Osteocyte (in vitro differentiated cells): ENCODE measurements around the gene AP3S1. TPM values are rescaled to one million over a fixed set of nuclear protein-coding genes. Genes with fewer than 3 reads are reported as not detected.

Experiments
- DNase-seq: peaks from one replicate; pipeline ENCODE4 v3.0.0; 2021; ENCODE audit warnings: mixed read lengths; ENCODE audit not compliant: unreplicated experiment; ENCODE audit errors: extremely low spot score
- H3K27ac Mint-ChIP-seq: one replicate; pipeline ENCODE4 v1.8.0; 2021; ENCODE audit warnings: mild to moderate bottlenecking, mixed read lengths; ENCODE audit not compliant: unreplicated experiment
- H3K27me3 Mint-ChIP-seq: one replicate; pipeline ENCODE4 v1.8.0; 2021; ENCODE audit warnings: mixed read lengths; ENCODE audit not compliant: unreplicated experiment
- H3K36me3 Mint-ChIP-seq: one replicate; pipeline ENCODE4 v1.8.0; 2021; ENCODE audit warnings: mixed read lengths; ENCODE audit not compliant: unreplicated experiment
- H3K4me1 Mint-ChIP-seq: one replicate; pipeline ENCODE4 v1.8.0; 2021; ENCODE audit warnings: mixed read lengths; ENCODE audit not compliant: unreplicated experiment
- H3K4me3 Mint-ChIP-seq: one replicate; pipeline ENCODE4 v1.8.0; 2021; ENCODE audit warnings: mild to moderate bottlenecking, moderate library complexity, mixed read lengths; ENCODE audit not compliant: unreplicated experiment
- H3K9me3 Mint-ChIP-seq: one replicate; pipeline ENCODE4 v1.8.0; 2021; ENCODE audit warnings: mixed read lengths; ENCODE audit not compliant: unreplicated experiment
- total RNA-seq: library from RNA; stranded (reverse); gene quantifications from 2 replicates; pipeline ENCODE4 v1.2.1, GENCODE V29; 2021
- TF ChIP-seq, protein P1 (sequence below): fragments of 200-600 bp; sonication (generic); IDR thresholded peaks from 2 replicates; pipeline ENCODE4 v1.5.0; 2021; ENCODE audit warnings: antibody characterized with exemption, mild to moderate bottlenecking, moderate library complexity

The AP3S1 gene
- total RNA-seq, 1 donor from 2014 or later = 102 TPM

DNA sequence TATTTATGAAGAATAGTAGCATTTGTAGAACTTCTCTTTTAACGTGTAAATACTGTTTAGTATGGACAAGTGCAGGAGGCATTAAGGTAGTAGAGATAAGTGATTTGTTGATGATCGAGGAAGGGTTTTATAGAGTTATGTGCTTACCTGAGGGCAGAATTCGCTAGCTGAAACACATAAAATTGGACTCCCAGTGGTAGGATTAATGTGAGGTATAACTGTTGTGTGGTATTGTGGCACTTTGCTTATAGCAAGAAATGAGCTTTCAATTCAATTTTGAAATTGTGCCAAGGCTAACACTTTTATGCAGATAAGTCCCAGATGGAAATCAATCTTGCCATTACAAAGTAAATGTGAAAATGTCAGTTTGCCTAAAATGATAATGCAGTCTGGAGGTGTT lies 1.2 kb downstream of the AP3S1 start:
- Mint-ChIP-seq H3K4me1 (peaks cover 52% of the 10 kb centered on the region), H3K4me3 (peak overlapping the region; percentile 92), H3K9me3 (no peaks in the 10 kb centered on the region), H3K27ac (peak overlapping the region; percentile 84), H3K36me3 (peaks cover under 1% of the 10 kb centered on the region), H3K27me3 (no peaks in the 10 kb centered on the region)
- TF ChIP-seq, protein P1, sequence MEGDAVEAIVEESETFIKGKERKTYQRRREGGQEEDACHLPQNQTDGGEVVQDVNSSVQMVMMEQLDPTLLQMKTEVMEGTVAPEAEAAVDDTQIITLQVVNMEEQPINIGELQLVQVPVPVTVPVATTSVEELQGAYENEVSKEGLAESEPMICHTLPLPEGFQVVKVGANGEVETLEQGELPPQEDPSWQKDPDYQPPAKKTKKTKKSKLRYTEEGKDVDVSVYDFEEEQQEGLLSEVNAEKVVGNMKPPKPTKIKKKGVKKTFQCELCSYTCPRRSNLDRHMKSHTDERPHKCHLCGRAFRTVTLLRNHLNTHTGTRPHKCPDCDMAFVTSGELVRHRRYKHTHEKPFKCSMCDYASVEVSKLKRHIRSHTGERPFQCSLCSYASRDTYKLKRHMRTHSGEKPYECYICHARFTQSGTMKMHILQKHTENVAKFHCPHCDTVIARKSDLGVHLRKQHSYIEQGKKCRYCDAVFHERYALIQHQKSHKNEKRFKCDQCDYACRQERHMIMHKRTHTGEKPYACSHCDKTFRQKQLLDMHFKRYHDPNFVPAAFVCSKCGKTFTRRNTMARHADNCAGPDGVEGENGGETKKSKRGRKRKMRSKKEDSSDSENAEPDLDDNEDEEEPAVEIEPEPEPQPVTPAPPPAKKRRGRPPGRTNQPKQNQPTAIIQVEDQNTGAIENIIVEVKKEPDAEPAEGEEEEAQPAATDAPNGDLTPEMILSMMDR = no peak
- no peak for DNase-seq

GRCh38 chr5:115843444-115844130 lies 1.9 kb downstream of the AP3S1 start:
- peak overlapping the region; percentile 92 for H3K4me3 Mint-ChIP-seq
- H3K4me1 Mint-ChIP-seq = peaks cover 47% of the 10 kb centered on the region
- no peaks in the 10 kb centered on the region for H3K27me3 Mint-ChIP-seq

GRCh38 chr5:115844321-115844817 lies 2.6 kb downstream of the AP3S1 start:
- Mint-ChIP-seq H3K4me1 (peaks cover 43% of the 10 kb centered on the region), H3K4me3 (peak overlapping the region; percentile 27), H3K9me3 (no peaks in the 10 kb centered on the region), H3K27ac (peak overlapping the region; percentile 67), H3K27me3 (no peaks in the 10 kb centered on the region), H3K36me3 (no peaks in the 10 kb centered on the region)
- DNase-seq = no peak
- TF ChIP-seq, protein P1 = no peak

More at GRCh38 chr5:115843444-115844130, 1.9 kb downstream of the AP3S1 start:
- TF ChIP-seq, protein P1 = no peak
- no peak for DNase-seq
- H3K36me3 Mint-ChIP-seq = no peaks in the 10 kb centered on the region
- H3K27ac Mint-ChIP-seq = peak overlapping the region; percentile 67
- H3K9me3 Mint-ChIP-seq = no peaks in the 10 kb centered on the region

- Mint-ChIP-seq H3K4me3 (no peak overlapping the region), H3K27me3 (no peaks in the 10 kb centered on the region), H3K36me3 (no peaks in the 10 kb centered on the region), H3K27ac (no peak overlapping the region), H3K9me3 (no peaks in the 10 kb centered on the region), H3K4me1 (peaks cover 40% of the 10 kb centered on the region)
- TF ChIP-seq, protein P1 = no peak
- no peak for DNase-seq
These were observed 5.6 kb downstream of the AP3S1 start for GRCh38 chr5:115847290-115847689.

- Mint-ChIP-seq H3K9me3 (peaks cover 12% of the 10 kb centered on the region), H3K27ac (no peak overlapping the region), H3K27me3 (no peaks in the 10 kb centered on the region), H3K4me1 (peaks cover 23% of the 10 kb centered on the region), H3K4me3 (no peak overlapping the region), H3K36me3 (peaks cover 11% of the 10 kb centered on the region)
- no peak for DNase-seq
- TF ChIP-seq, protein P1 = no peak
These were observed 7.6 kb downstream of the AP3S1 start for GRCh38 chr5:115849258-115849798.
